IPS-15b (cell line): ENCODE results near the gene ATXN1.
"Not testable (repeated sequence)": the region's sequence is repeated elsewhere in the genome, so short reads cannot be mapped to it uniquely, and the experiment has no call there.

ENCODE experiments used
- H3K27me3 ChIP-seq: one replicate; pipeline ENCODE4 v1.6.1; 2013; ENCODE audit warnings: low read length; ENCODE audit not compliant: control insufficient read depth, insufficient read depth
- H3K36me3 ChIP-seq: one replicate; pipeline ENCODE4 v1.6.1; 2013; ENCODE audit warnings: low read length; ENCODE audit not compliant: control insufficient read depth, insufficient read depth
- H3K4me1 ChIP-seq: one replicate; pipeline ENCODE4 v1.6.1; 2013; ENCODE audit warnings: mild to moderate bottlenecking, low read length; ENCODE audit not compliant: control insufficient read depth, insufficient read depth
- H3K4me3 ChIP-seq: one replicate; pipeline ENCODE4 v1.5.1; 2013; ENCODE audit warnings: low read depth, low read length
- H3K9ac ChIP-seq: one replicate; pipeline ENCODE4 v1.6.1; 2013; ENCODE audit warnings: low read depth, mild to moderate bottlenecking, low read length
- H3K9me3 ChIP-seq: one replicate; pipeline ENCODE4 v1.6.1; 2013; ENCODE audit warnings: mild to moderate bottlenecking, low read length; ENCODE audit not compliant: control insufficient read depth, insufficient read depth

Gene ATXN1

DNA sequence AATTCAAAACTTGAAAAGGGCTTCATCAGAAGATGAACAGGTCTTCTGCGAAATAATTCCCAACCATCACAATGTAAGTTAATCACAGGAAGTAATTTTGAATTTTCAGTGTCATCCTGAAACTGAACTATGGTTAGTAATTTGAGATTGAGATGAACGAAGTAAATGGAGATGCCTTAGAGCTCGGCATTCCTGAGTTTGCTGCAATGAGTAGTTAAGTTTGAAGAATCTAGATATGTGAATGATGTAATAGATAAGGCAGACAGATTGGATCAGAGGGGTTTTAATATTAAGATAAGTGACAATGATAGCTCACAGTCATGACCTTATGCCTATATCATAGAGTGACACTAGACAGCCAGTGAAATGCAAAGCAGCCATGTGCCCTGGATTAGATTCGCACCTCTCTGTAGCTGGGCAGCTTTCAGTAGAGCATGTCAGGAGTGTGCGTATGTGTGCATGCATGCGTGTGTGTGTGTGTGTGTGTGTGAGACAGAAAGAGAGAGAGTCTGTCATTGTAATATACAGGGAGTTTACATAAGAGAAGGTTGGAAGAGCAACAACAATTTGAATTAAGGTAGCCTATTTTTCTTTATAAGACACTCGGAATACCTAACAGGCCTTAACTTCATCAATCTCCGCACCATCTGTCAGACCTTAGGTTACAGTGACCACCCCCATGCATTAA is 289.9 kb downstream of the ATXN1 start:
- Histone ChIP-seq H3K9ac (no peak overlapping the region), H3K4me1 (peaks cover 3% of the 10 kb centered on the region), H3K36me3 (no peaks in the 10 kb centered on the region), H3K9me3 (no peaks in the 10 kb centered on the region), H3K4me3 (no peak overlapping the region), H3K27me3 (no peaks in the 10 kb centered on the region)

DNA sequence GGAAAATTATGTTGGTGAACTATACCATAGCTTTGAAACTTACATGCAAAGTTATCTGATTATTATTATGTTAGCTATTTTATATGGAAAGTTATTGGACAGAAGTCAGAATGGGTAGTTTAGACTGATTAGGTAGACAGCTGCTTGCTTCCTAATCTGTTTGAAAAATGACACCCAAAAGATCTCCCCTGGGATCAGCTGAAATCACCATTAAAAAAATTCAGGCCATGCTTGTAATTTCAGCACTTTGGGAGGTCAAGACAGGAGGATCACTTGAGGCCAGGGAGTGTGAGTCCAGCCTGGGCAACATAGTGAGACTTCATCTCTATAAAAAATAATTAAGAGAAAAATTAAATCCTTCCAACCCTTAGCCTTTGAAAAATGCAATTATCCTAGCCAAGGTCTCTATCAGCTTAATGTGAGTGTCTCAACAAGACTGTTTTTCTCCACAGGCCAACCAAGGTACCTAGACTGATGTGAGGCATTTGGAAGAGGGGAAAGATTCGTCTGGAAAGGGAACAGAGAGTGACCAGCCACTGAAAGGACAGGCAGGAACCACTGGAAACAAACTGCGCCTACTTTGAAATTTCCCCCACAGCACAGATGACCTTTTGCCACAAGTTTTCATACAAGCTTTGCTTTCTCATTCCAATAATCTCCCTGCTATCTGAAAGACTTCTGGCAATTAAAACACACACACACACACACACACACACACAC is 290.6 kb downstream of the ATXN1 start:
- Histone ChIP-seq H3K27me3 (no peaks in the 10 kb centered on the region), H3K9ac (no peak overlapping the region), H3K4me1 (peaks cover 3% of the 10 kb centered on the region), H3K4me3 (no peak overlapping the region), H3K36me3 (no peaks in the 10 kb centered on the region), H3K9me3 (no peaks in the 10 kb centered on the region)

DNA sequence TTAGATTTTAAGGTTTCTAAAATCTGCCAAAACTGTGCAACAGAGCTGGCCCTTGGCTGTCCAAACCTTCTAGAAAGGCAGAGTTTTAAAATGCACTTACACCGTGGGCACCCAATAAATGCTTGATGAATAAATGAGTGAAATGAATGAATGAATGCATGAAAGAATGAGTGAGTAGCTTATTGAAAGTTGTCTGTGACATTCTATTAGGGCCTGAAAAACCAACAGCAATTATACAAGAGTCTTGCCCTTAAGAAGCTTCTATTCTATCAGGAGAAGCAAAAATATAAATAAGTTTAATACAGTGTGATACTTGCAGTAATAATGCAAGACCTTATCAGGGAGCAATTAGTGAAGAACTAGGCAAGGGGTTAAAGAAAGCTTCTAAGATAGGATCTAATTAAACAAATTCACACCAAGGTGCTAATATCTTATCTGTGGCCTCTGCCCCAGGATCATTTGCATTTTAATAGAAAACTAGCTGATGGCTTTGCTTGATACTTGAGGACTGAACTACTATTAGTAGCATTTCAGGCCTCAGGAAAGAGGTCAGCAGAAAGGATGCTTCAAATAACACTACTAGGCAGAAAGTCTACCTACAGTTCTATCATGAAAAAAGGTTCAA is 292.2 kb downstream of the ATXN1 start:
- Histone ChIP-seq H3K27me3 (no peaks in the 10 kb centered on the region), H3K36me3 (no peaks in the 10 kb centered on the region), H3K9ac (no peak overlapping the region), H3K4me3 (no peak overlapping the region), H3K9me3 (no peaks in the 10 kb centered on the region), H3K4me1 (peaks cover 3% of the 10 kb centered on the region)

- no peaks in the 10 kb centered on the region for H3K36me3 ChIP-seq
- H3K4me1 ChIP-seq, result peaks cover 3% of the 10 kb centered on the region
- no peaks in the 10 kb centered on the region for H3K9me3 ChIP-seq
- H3K27me3 ChIP-seq, result no peaks in the 10 kb centered on the region
- H3K9ac ChIP-seq, result no peak overlapping the region
- no peak overlapping the region for H3K4me3 ChIP-seq
These were observed 294.3 kb downstream of the ATXN1 start for GRCh38 chr6:16466800-16467553.

DNA sequence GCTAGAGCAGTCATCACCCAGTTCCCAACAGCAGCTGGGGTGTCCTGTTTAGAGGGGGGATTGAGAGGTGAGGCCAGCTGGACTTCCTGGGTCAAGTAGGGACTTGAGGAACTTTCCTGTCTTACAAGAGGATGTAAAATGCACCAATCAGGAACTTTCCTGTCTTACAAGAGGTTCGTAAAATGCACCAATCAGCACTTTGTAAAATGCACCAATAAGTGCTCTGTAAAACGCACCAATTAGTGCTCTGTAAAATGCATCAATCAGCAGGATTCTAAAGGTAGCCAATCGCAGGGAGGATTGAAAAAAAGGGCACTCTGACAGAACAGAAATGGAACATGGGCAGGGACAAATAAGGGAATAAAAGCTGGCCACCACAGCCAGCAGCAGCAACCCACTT is 297.2 kb downstream of the ATXN1 start:
- H3K27me3 ChIP-seq, result no peaks in the 10 kb centered on the region
- H3K4me1 ChIP-seq, result peaks cover 3% of the 10 kb centered on the region
- H3K9ac ChIP-seq, result no peak overlapping the region
- no peaks in the 10 kb centered on the region for H3K9me3 ChIP-seq
- no peaks in the 10 kb centered on the region for H3K36me3 ChIP-seq
- H3K4me3 ChIP-seq, result no peak overlapping the region

DNA sequence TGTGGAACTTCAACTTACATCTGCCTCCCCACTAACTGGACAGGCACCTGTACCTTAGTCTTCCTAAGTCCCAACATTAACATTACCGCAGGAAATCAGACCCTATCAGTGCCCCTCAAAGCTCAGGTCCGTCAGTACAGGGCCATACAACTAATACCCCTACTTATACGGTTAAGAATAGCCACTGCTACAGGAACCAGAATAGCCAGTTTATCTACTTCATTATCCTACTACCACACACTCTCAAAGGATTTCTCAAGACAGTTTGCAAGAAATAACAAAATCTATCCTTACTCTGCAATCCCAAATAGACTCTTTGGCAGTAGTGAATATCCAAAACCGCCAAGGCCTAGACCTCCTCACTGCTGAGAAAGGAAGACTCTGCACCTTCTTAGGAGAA is 298.0 kb downstream of the ATXN1 start:
- H3K4me3 ChIP-seq, H3K9ac ChIP-seq, H3K4me1 ChIP-seq, H3K27me3 ChIP-seq, H3K9me3 ChIP-seq, H3K36me3 ChIP-seq: not testable (repeated sequence)

DNA sequence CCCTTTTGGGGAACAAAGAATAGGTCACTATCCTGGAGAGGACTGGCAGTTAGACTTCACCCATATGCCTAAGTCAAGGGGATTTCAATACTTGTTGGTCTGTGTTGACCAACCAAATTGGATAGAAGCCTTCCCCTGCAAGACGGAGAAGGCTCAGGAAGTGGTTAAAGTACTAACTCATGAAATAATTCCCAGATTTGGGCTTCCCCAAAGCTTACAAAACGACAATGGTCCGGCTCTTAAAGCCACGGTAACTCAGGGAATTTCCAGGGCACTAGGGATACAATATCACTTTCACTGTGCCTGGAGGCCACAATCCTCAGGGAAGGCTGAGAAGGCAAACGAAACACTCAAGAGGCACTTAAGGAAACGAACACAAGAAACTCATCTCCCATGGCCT is 299.8 kb downstream of the ATXN1 start:
- Histone ChIP-seq H3K36me3 (no peaks in the 10 kb centered on the region), H3K4me3 (no peak overlapping the region), H3K9me3 (no peaks in the 10 kb centered on the region), H3K27me3 (no peaks in the 10 kb centered on the region), H3K4me1 (peaks cover 2% of the 10 kb centered on the region), H3K9ac (no peak overlapping the region)

GRCh38 chr6:16459472-16459871 is 301.8 kb downstream of the ATXN1 start:
- H3K9ac ChIP-seq, H3K36me3 ChIP-seq: not testable (repeated sequence)

DNA sequence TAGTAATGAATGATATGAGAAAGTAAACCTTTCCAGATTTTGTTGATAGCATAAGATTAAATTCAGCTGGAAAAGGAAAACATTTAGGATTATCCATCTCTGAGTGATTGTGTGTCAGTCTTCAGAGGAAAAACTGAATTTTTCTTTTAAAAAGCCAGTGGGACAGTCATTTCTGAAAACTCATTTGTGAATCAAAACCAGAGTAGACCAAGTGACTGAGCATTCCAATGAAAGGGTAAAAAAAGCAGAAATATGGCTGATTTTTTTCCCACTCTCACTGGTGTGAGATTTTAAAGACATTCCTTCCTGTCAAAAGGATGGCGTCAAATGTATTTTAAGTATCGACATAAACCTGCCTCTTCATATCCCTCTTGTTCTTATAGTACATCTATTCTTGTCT is 308.9 kb downstream of the ATXN1 start:
- no peaks in the 10 kb centered on the region for H3K36me3 ChIP-seq
- H3K9ac ChIP-seq, result no peak overlapping the region
- peaks cover 2% of the 10 kb centered on the region for H3K4me1 ChIP-seq
- H3K4me3 ChIP-seq, result no peak overlapping the region
- H3K27me3 ChIP-seq, result no peaks in the 10 kb centered on the region
- no peaks in the 10 kb centered on the region for H3K9me3 ChIP-seq

More at GRCh38 chr6:16459472-16459871, 301.8 kb downstream of the ATXN1 start:
- H3K27me3 ChIP-seq, H3K4me3 ChIP-seq, H3K4me1 ChIP-seq, H3K9me3 ChIP-seq: not testable (repeated sequence)

- Histone ChIP-seq H3K9me3 (no peaks in the 10 kb centered on the region), H3K4me3 (no peak overlapping the region), H3K4me1 (no peaks in the 10 kb centered on the region), H3K9ac (no peak overlapping the region), H3K36me3 (no peaks in the 10 kb centered on the region), H3K27me3 (no peaks in the 10 kb centered on the region)
These were observed 310.4 kb downstream of the ATXN1 start for GRCh38 chr6:16450821-16451220.

DNA sequence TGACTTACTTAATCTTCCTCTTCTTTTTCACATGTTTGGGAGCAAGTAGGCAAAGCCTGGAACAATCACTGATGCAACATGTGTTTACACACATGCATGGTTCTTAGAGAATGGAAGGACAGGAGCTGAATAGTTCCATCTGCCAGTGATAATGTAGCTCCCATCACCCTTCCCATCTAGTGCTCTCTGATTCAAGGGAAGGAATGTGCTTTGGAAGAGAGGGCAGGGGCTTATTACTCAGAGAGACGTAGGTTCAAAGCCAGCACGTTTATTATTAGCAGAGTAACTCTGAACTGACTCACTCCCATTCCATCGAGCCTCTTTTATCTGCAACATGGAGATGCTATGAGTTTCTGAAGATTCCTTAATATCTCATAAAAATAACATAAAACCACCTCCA is 311.0 kb downstream of the ATXN1 start:
- H3K36me3 ChIP-seq, result no peaks in the 10 kb centered on the region
- H3K4me1 ChIP-seq, result no peaks in the 10 kb centered on the region
- H3K4me3 ChIP-seq, result no peak overlapping the region
- no peak overlapping the region for H3K9ac ChIP-seq
- no peaks in the 10 kb centered on the region for H3K9me3 ChIP-seq
- no peaks in the 10 kb centered on the region for H3K27me3 ChIP-seq
